K562 (cell line): ENCODE measurements around the gene PIK3R1. TPM values are rescaled to one million over a fixed set of nuclear protein-coding genes. Genes with fewer than 3 reads are reported as not detected.
A peak's percentile ranks its signal among the peaks of the same experiment; 100 is the strongest.

Experiments
- ATAC-seq: fragments of 200-7000 bp; cut with Tn5 transposase; 3 replicates; pipeline ENCODE4 v1.9.1; 2020; ENCODE audit warnings: moderate library complexity
- BruUV-seq: library from RNA; stranded (reverse); fragments of 400-500 nt; replicated peaks from 2 replicates; lab custom pipeline; 2021; lab: Mats Ljungman, UMichigan
- CTCF ChIA-PET: fragments of 300-600 bp; formaldehyde crosslinking; extraction: SDS; loops from one replicate; lab custom pipeline; 2021; ENCODE audit warnings: low intra/inter-chr PET ratio; lab: Yijun Ruan, JAX
- POLR2A ChIA-PET: fragments of 300-600, 350-650 bp; sonication (Branson Sonifier 250); formaldehyde crosslinking; extraction: SDS; loops from one replicate; lab custom pipeline; 2021; ENCODE audit warnings: antibody characterized with exemption, inconsistent platforms; lab: Yijun Ruan, JAX
- DNase-seq, 4 experiments: peaks; one replicate each; pipeline versions ENCODE4 v3.0.0 to v3.0.0-alpha.2; 2011 to 2018; ENCODE audit warnings: low spot score in 3 of 4, mixed read lengths in 3 of 4; ENCODE audit errors: extremely low read depth in 1 of 4
- FAIRE-seq: peaks from 2 replicates; lab custom pipeline; 2011; peaks lifted over from hg19 to GRCh38; lab: Jason Lieb, UNC
- H2AFZ ChIP-seq: 2 replicates; pipeline ENCODE4 v1.6.0; 2011; ENCODE audit warnings: low read depth, low read length, control low read depth, inconsistent platforms
- H3K27ac ChIP-seq: fragments of 200-600 bp; 3 replicates; pipeline ENCODE4 v1.8.0; 2011; ENCODE audit warnings: low read depth, mild to moderate bottlenecking, control low read depth, inconsistent platforms, low read length, moderate library complexity, mixed read lengths; ENCODE audit errors: extremely low read depth
- H3K27me3 ChIP-seq, 2 experiments: fragments of 300-600 bp in 1 of 2; 2 replicates in 1 of 2; 3 replicates in 1 of 2; pipeline versions ENCODE4 v1.6.0 to v1.8.0; 2011; ENCODE audit warnings: inconsistent platforms in 2 of 2, low read length in 2 of 2, mild to moderate bottlenecking in 1 of 2, mixed read lengths in 1 of 2, moderate library complexity in 1 of 2; ENCODE audit not compliant: control insufficient read depth in 2 of 2, insufficient read depth in 2 of 2
- H3K36me3 ChIP-seq: fragments of 300-600 bp; 3 replicates; pipeline ENCODE4 v1.8.0; 2011; ENCODE audit warnings: mild to moderate bottlenecking, low read length, inconsistent platforms; ENCODE audit not compliant: control insufficient read depth, insufficient read depth
- H3K4me1 ChIP-seq, 2 experiments: fragments of 200-600 bp in 1 of 2; replicated peaks in 1 of 2; 2 replicates in 1 of 2; 3 replicates in 1 of 2; pipeline versions ENCODE4 v1.5.1 to v1.8.0; 2011; ENCODE audit warnings: inconsistent platforms in 2 of 2, low read length in 2 of 2, mild to moderate bottlenecking in 1 of 2, mixed read lengths in 1 of 2, moderate library complexity in 1 of 2; ENCODE audit not compliant: control insufficient read depth in 2 of 2, insufficient read depth in 2 of 2
- H3K4me2 ChIP-seq: 2 replicates; pipeline ENCODE4 v1.6.1; 2011; ENCODE audit warnings: low read length, control low read depth, inconsistent platforms, mixed read lengths; ENCODE audit not compliant: insufficient read depth
- H3K4me3 ChIP-seq: fragments of 200-600 bp; sonication (generic), shearing (Covaris generic); 2 replicates; pipeline ENCODE4 v1.5.1; 2016; ENCODE audit warnings: control low read depth, inconsistent platforms
- H3K79me2 ChIP-seq: fragments of 200-600 bp; 3 replicates; pipeline ENCODE4 v1.8.0; 2011; ENCODE audit warnings: low read length, inconsistent platforms; ENCODE audit not compliant: control insufficient read depth, insufficient read depth
- H3K9ac ChIP-seq, 2 experiments: 2 replicates each; pipeline versions ENCODE4 v1.6.0 to v1.6.1; 2011; ENCODE audit warnings: low read depth in 2 of 2, low read length in 2 of 2, control low read depth in 1 of 2, inconsistent platforms in 1 of 2, mild to moderate bottlenecking in 1 of 2, mixed read lengths in 1 of 2; ENCODE audit not compliant: insufficient read depth in 1 of 2
- H3K9me1 ChIP-seq: one replicate; pipeline ENCODE4 v1.6.0; 2011; ENCODE audit warnings: inconsistent platforms, mild to moderate bottlenecking, low read length, moderate library complexity; ENCODE audit not compliant: control insufficient read depth, insufficient read depth
- H3K9me3 ChIP-seq: replicated peaks from 2 replicates; pipeline ENCODE4 v1.5.1; 2011; ENCODE audit warnings: low read depth, low read length, inconsistent platforms; ENCODE audit not compliant: control insufficient read depth, insufficient read depth
- H4K20me1 ChIP-seq: replicated peaks from 2 replicates; pipeline ENCODE4 v1.6.1; 2011; ENCODE audit warnings: low read length, inconsistent platforms, mixed read lengths; ENCODE audit not compliant: control insufficient read depth, insufficient read depth
- BRF2 ChIP-seq: IDR thresholded peaks from 3 replicates; pipeline ENCODE4 v1.6.1; 2011; ENCODE audit warnings: borderline replicate concordance, mild to moderate bottlenecking; ENCODE audit not compliant: insufficient read length, insufficient read depth
- EGR1 ChIP-seq: fragments of 450-650 bp; conservative IDR thresholded peaks from 2 replicates; pipeline ENCODE4 v1.6.1; 2017; ENCODE audit warnings: mild to moderate bottlenecking
- ELF4 ChIP-seq: fragments of 450-650 bp; formaldehyde crosslinking; IDR thresholded peaks from 2 replicates; pipeline ENCODE4 v1.4.0; 2022; ENCODE audit warnings: missing genetic modification characterization
- NFYB ChIP-seq: IDR thresholded peaks from 2 replicates; pipeline ENCODE4 v1.6.1; 2011; ENCODE audit warnings: mild to moderate bottlenecking, moderate library complexity; ENCODE audit not compliant: insufficient read length; ENCODE audit errors: extremely low read depth
- whole genome bisulfite sequencing: fragments of 100-300 bp; shearing (Covaris generic); methylation state at CpG from one replicate; pipeline ENCODE4 v1.1.6; 2016; ENCODE audit warnings: low coverage, mixed read lengths; ENCODE audit not compliant: insufficient coverage; ENCODE audit errors: missing lambda C conversion rate; 5-methylcytosine and 5-hydroxymethylcytosine counted together
- in situ Hi-C: fragments of 300-500 bp; cut with MboI; formaldehyde crosslinking; loops from 4 replicates; pipeline ENCODE4 v1.15.0; 2018; ENCODE audit warnings: inconsistent platforms, mixed read lengths
- intact Hi-C: fragments of 100-400 bp; cut with micrococcal nuclease; formaldehyde crosslinking; loops from 2 replicates; pipeline ENCODE4 v1.14.2; 2022
- polyA plus RNA-seq, 8 experiments: library from polyadenylated mRNA; depleted of rRNA in 4 of 8; stranded (reverse) in 5 of 8; unstranded in 3 of 8; fragments of >200 nt; fragmentation: Nextera tagmentation in 2 of 8; fragmentation: Illumina TruSeq in 1 of 8; extraction: Ambion mirVana in 2 of 8; extraction: Trizol in 1 of 8; gene quantifications; 2 replicates each; pipeline versions ENCODE4 v1.2.1 to v1.2.3, GENCODE V29; 2011 to 2014; ENCODE audit warnings: inconsistent platforms in 1 of 8, missing spikeins in 1 of 8
- total RNA-seq, 7 experiments: library from RNA; depleted of rRNA in 6 of 7; stranded (reverse); fragments of >200 nt in 6 of 7; fragmentation: Illumina TruSeq in 2 of 7; extraction: Trizol in 2 of 7; gene quantifications; 2 replicates each; pipeline versions ENCODE4 v1.2.1 to v1.2.3, GENCODE V29; 2011 to 2021; ENCODE audit warnings: low replicate concordance in 1 of 7
- TF ChIP-seq, protein P1 (sequence below): fragments of 200-800 bp; sonication (Bioruptor generic); IDR thresholded peaks from 2 replicates; pipeline ENCODE4 v1.6.1; 2016; ENCODE audit warnings: missing genetic modification characterization, missing compliant biosample characterization

Gene PIK3R1
- total and polyA plus RNA-seq, 9 of the 15 experiments (the other 6 are each of a cell fraction or from before 2014, with no cell fraction given): 1.1 to 9.7 (median 4.8) TPM

DNA sequence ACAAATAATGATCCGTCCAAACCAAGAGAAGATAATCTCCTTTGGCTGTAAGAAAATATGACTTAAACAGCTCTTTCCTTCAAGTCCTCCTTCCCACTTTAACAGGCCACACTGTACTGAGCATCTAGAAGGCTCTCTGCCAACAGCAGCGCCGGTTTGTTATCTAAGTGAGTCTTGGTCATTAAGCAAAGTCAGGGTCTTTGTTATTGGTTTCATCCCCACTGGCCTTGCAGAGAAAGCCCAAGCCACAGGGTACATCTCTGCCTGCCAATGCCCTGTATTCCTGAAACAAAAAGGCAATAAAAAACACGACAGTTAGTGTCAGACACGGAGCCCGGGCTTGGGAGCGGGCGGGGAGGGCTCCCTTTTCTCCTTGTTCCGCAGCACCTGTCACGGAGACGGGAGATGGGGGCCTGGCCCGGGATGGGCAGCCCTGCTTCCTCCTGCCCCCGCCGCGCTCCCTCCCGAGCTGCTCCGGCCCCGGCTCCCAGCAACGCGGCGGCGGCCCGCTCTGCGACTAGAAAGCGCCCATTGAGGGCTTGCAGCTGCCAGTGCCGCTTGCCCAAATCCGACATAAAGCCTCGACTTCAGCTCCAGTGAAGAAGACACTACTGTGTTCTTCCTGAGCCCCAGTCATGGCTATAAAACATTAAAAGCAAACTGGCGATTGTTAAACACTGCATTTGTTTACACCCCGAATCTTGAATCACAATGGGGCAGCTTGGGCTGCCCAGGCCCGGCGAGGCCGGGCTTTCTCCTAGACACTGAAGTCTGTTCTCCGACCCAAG, 28.1 kb upstream of the PIK3R1 start (continued):
- TF ChIP-seq, protein P1, sequence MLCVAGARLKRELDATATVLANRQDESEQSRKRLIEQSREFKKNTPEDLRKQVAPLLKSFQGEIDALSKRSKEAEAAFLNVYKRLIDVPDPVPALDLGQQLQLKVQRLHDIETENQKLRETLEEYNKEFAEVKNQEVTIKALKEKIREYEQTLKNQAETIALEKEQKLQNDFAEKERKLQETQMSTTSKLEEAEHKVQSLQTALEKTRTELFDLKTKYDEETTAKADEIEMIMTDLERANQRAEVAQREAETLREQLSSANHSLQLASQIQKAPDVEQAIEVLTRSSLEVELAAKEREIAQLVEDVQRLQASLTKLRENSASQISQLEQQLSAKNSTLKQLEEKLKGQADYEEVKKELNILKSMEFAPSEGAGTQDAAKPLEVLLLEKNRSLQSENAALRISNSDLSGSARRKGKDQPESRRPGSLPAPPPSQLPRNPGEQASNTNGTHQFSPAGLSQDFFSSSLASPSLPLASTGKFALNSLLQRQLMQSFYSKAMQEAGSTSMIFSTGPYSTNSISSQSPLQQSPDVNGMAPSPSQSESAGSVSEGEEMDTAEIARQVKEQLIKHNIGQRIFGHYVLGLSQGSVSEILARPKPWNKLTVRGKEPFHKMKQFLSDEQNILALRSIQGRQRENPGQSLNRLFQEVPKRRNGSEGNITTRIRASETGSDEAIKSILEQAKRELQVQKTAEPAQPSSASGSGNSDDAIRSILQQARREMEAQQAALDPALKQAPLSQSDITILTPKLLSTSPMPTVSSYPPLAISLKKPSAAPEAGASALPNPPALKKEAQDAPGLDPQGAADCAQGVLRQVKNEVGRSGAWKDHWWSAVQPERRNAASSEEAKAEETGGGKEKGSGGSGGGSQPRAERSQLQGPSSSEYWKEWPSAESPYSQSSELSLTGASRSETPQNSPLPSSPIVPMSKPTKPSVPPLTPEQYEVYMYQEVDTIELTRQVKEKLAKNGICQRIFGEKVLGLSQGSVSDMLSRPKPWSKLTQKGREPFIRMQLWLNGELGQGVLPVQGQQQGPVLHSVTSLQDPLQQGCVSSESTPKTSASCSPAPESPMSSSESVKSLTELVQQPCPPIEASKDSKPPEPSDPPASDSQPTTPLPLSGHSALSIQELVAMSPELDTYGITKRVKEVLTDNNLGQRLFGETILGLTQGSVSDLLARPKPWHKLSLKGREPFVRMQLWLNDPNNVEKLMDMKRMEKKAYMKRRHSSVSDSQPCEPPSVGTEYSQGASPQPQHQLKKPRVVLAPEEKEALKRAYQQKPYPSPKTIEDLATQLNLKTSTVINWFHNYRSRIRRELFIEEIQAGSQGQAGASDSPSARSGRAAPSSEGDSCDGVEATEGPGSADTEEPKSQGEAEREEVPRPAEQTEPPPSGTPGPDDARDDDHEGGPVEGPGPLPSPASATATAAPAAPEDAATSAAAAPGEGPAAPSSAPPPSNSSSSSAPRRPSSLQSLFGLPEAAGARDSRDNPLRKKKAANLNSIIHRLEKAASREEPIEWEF: no peak
- TF ChIP-seq ELF4 (CRISPR knock-in tag): no peak

- Histone ChIP-seq H3K9me3 (no peaks in the 10 kb centered on the region), H4K20me1 (no peaks in the 10 kb centered on the region), H3K9ac (no peak overlapping the region), H3K9me1 (no peaks in the 10 kb centered on the region), H3K4me2 (no peak overlapping the region), H3K4me3 (no peak overlapping the region), H3K4me1 (peaks cover 0 to 8% of the 10 kb centered on the region in 2 experiments; a peak in 2 of 5 replicates), H3K79me2 (no peaks in the 10 kb centered on the region), H3K36me3 (no peaks in the 10 kb centered on the region), H3K27me3 (peaks cover 16 to 19% of the 10 kb centered on the region in 2 experiments; a peak in 4 of 5 replicates), H3K27ac (no peak overlapping the region), H2AFZ (no peak overlapping the region)
- TF ChIP-seq NFYB: no peak
- TF ChIP-seq EGR1: 0 out of 2 replicates have a peak, but pooled peaks have one; percentile 14
- no peak for TF ChIP-seq BRF2
- POLR2A ChIA-PET: no interaction called here
- intact Hi-C loops: no loop called here
- FAIRE-seq (no peak), ATAC-seq (no peak), DNase-seq (no peak)
- WGBS: 2% methylated on average over 6 of the region's 7 CpGs
- CTCF ChIA-PET: no interaction called here
- in situ Hi-C loops: no loop called here
- no TSS peak for BruUV-seq
Observed at GRCh38 chr5:68189171-68189570, 26.4 kb upstream of the PIK3R1 start.
